ENCODE results near the gene SORCS2.

Gene SORCS2

DNA sequence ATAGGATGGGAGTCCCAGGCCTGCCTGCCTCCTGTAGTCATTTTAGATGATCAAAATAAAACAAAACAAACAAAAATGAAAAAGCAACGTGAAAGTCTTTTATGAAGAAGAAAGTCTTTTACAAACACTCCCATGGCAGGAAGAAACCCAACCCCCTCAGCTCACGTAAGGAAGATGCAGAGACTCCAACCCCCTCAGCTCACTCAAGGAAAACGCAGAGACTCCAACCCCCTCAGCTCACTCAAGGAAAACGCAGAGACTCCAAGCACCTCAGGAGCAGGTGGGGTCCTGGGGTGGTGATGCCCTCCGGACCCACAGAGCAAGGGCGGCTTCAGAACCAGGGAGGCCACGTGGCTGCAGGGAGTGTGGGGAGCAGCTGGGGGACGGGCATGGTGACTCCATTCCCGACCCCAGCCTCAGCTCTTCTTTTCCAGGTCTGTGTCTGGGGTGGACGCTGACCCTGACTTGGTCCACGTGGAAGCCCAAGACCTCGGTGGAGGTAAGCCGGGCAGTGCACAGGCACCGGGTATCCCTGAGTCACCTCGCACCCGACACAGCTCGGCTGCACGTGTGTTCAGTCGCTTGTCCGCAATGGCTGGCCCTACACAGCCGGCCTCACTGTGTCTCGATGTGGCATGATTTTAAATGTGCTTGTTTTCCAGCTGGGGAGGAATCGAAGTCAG lies 468.9 kb downstream of the SORCS2 start:
- DNase-seq, result no peak

DNA sequence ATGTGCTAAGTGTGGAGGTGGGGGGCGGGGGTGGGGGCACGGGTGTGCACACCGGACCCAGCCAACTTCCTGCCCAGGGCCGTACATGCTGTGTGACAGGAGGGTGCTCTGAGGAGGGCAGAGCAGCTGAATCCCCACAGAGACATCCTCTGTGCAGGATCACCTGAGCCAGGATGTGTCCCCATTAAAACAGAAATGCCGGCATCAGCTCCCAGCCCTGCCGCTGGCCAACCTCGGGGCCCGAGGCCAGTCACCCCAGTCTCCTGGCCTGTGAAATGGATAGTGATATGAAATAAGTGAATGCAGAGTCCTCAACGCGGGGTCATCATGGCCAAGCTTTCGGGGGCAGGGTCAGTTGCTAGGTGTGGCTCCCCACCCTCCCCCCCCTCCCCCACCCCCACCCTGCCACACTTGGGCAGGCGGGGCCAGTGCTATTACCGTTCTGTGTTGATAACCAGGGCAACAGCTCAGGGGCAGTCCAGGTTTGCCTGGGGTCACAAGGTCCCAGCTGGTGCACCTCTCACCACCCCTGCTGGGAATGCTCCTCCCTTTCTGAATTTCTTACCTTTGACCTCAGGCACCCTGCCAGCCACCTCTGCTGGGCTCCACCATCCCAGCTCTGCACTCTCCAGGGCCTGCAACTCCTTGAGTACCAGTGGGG lies 469.6 kb downstream of the SORCS2 start:
- no peak for DNase-seq

DNA sequence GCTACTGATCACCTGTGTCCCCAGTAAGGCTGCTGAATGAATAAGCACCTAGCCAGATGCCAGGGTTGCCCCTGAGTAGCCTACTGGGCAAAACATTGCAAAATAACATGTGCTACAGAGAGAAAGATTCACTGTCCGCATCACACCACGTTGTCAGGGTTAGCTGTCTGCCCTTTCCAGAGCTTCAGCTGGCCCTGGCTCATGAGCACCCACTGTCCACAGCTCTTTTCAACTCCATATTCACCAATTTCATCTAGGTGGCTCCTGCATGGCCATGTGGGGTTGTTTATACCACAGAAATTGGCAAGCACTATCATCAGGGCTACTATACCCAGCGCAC lies 470.1 kb downstream of the SORCS2 start:
- no peak for DNase-seq

DNA sequence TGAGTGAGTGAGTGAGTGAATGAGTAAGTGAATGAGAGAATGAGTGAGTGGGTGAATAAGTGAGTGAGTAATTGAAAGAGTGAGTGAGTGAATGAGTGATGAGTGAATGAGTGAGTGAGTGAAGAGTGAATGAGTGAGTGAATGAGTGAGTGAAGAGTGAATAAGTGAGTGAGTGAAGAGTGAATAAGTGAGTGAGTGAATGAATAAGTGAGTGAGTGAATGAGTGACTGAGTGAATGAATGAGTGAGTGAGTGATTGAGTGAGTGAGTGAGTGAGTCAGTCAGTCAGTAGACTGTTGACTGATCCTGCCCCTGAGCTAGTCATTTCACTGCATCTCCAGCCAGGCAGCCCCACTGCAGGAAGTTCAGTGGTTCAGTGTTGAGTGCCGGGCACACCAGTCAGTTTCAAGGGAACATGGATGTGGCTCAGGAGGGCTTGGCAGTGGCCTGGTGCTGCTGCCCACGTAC lies 470.8 kb downstream of the SORCS2 start:
- no peak for DNase-seq

DNA sequence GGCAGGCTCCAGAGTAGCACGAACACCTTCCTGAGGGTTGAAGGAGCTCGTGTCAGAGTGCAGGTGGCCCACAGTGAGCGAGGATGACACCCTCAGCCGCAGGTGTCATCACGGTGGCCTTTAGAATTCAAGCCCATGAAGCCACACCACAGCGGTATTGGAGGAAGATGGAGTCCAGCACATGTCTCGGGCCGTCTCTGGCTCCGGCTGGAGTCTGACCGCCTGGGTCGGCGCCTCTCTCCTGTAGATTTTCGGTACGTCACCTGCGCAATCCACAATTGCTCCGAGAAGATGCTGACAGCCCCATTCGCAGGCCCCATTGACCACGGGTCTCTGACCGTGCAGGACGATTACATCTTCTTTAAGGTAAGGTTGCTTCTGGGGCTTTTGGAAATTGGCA lies 471.8 kb downstream of the SORCS2 start:
- DNase-seq, result no peak

DNA sequence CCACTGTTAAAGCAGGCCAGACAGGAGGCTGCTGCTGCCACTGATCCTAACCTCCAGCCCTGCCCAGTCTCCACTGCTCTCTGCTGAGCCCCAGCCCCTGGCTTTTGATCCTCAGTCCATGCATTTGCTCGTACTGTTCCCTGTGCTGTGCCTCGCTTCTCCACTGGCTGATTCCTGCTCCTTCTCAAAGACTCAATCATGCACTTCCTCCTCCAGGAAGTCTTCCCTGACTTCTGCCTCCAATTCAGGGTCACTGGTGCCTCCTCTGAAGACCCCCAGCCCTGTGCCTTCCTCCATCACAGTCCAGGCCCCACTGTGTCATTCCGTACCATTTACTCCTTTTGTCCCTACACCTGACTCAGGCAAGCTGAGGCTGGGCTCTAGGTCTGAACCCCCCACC lies 473.0 kb downstream of the SORCS2 start:
- no peak for DNase-seq

DNA sequence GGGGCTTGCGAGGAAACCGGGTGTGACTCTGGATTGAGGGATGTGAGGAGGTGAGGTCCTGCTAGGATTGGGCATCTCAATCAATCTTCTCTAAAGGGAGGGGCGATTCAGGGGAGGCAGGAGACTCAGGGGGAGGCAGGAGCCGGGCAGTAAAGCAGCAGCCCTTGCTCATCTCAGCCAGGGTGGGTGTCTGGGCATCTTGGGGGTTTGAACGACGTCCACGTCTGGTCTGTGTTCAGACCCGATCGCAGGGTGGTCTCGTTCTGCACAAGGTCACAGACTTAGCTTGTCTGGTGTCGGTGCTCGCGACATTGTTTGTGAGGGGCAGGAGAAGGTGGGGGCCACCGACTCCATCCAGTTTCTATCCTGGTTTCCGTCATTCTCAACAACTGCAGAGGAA lies 473.7 kb downstream of the SORCS2 start:
- DNase-seq, result no peak

DNA sequence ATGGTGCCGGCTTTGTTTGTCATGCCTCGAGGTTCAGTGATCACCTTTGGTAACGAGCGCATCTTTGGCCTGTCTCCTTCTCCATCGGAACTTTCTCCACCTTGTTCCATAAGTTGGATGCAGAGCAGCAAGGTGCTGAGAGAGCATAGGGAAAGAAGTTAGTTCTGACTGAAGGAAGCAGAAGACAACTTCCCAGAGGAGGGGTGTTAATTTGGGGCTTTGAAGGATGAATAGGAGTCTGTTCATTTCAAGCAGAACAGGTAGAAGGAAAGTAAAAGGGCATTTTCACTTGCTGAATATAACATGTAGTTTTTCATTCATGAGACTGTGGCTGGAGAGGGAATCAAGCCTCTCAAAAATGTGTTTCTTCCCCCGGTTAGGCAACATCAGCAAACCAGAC lies 474.4 kb downstream of the SORCS2 start:
- no peak for DNase-seq

DNA sequence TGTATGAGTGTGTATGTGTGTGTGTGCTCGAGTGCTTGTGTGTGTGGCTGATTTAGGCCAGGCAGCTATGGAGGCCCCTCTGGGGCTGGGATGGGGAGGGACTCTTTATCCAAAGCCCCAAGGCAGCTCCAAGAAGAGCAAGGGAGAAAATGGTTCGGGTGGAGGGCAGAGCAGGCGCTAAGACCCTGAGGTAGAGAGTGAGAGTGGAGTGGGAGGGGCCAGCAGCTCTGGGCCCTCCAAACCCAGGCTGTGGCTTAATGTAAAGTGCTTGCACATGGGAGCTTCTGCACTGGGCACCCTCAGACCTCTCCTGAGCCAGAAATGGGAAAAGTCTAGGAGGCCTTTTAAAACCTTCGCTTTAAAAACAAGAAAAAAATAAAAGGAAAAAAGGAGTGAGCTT lies 475.9 kb downstream of the SORCS2 start:
- DNase-seq, result no peak

DNA sequence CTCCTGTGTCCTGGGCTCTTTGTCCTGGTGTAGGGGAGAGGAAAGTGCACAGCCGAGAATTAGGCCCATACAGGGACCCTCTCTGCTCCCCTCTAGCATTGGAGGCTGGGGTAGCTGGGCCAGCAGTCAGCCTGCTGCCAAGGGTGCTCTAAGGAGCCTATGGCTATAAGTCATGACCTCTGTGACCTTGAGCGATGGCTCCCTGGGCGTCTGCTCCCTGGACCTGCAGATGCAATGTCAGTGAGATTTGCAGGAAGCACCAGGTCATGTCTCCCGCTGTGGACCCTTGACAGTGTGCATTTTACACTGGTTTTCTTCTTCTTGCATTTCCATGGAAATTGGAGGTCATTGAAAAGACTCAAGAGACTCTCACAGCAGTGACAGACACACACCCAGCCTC lies 476.5 kb downstream of the SORCS2 start:
- DNase-seq, result no peak

DNA sequence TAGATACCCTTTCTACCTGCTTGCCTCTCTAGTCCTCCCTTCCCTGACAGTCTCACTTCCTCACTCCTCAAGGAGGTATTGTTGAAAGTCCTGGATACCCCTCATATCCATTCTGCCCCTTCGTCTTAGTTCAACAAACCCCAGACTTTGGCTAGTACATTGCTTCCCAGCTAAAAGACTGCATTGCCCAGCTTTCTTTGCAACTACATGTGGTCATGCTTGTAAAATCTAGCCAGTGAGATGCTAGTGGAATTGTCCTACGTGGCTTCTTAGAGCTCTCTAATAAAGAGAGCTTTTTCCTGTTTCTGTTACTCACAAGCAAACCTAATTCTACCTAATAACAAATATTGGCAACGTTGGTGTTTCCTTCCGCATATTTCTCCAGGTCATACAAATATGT lies 480.3 kb downstream of the SORCS2 start:
- no peak for DNase-seq

DNA sequence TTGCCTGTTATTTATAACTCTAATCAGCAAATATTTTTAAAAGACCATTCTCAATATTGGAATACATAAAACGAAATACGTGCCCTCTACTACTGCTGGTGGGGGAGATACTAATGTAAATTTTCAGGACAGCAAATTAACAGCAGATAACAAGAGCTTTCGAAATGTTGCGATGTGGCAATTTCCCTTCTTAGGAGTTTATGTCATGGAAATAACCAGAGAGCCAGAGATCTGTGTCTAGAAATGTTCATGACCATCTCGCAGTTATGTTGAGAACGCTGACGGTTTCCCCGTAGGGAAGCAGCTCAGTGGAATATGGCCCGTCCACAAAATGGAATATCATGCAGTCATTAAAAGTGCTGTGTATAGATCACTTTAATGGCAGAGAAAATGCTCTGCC lies 480.8 kb downstream of the SORCS2 start:
- no peak for DNase-seq

DNA sequence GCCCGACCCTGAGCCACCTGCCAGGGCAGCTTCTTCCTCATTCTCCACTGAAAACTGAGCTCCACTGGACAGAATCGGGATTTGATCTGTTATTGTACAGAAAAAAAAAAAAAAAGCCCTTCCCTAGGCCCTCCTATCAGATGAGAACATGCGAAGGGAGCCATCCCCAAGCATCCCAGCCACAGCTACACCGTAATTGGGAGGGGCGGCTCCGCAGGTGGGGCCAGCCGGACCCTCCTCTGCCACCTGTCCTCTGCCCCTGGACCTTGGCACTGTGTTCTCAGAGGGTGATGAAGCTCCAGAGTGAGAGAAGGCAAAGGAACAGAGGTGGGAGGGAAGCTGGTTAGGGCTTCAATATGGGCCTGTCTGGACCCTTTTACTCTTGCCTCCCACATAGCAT lies 482.4 kb downstream of the SORCS2 start:
- DNase-seq, result no peak

DNA sequence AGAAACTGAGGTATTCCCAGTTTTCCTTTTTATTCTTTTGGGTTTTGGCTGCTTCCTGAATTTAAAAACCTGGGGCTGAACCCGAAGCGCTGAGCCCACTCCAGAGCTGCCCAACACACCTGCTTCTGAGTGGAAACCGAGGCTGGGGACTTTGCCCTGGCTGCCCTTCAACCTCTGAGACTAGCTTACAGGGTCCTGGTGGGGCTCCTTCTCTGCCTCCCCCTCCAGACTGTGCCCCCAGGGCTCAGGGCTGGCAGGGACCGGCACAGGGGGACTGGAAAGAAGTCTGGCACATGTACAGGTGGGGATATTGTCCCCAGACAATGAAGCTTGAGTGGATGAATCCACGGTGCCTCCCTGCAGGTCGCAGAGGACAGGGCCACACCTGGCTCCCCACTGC lies 482.8 kb downstream of the SORCS2 start:
- DNase-seq, result no peak

DNA sequence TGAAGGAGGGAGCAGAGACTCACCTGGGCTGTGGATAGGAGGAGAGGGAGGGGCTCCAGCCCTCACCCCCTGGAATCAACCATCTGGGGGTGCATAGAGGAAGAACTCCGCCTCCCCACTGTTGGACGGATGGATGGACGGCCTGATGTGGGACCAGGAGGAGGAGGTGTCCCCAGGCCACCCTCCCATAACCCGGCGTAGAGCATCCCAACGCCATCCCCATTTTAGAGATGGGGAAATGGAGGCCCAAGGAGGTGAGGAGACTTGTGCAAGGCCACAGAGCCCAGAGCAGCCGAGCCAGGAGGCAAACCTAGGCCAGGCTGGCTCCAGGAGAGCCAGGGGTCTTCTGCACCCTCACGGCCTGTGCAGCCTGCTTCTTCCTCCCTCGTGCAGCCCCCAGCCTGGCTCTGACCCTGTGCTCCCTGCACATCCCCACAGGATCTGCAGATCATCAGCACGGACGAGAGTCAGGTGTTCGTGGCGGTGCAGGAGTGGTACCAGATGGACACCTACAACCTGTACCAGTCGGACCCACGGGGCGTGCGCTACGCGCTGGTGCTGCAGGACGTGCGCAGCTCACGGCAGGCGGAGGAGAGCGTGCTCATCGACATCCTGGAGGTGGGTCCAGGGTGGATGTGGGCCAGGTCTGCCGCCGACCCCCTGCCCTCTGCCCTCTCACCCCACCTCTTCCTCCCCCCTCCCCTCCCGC lies 483.4 kb downstream of the SORCS2 start:
- DNase-seq, result no peak

DNA sequence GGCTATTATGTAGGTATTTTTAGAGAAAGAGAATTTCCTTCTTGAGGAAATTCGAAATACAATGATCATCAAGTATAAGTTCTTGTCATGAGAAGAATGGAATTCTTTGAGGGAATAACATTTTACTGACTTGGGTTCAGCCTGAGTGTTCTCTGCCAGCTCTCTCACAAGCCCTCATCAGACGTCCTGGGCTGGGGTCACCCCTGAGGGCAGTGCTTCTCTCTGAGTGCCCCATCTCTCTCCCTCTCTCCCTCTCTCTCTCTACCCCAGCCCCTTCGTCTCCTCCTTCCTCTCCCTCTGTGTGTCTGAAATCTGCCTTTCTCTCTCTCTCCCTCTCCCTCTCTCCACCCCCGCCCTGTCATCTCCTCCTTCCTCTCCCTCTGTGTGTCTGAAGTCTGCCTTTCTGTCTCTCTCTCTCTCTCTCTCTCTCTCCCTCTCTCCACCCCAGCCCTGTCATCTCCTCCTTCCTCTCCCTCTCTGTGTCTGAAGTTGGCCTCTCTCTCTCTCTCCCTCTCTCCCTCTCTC lies 484.1 kb downstream of the SORCS2 start:
- no peak for DNase-seq

DNA sequence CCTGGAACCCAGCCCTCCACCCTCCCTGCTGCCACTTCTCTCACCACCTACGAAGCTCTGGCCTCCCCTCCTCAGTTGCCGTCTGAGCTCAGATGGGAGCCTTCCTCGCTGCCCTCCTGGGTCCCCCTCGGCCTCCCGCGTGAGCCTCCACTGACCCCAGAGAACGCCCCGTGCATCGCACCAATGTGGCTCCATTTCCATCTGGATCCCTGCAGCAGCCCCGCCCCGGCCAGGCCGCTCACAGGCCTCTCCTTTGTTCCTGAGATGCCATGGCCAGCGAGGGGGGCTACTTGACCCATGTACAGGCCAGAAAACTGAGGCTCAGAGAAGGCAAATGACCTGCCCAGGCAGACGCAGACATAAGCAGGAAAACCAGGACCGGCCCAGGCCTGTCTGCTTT lies 484.7 kb downstream of the SORCS2 start:
- DNase-seq, result no peak

DNA sequence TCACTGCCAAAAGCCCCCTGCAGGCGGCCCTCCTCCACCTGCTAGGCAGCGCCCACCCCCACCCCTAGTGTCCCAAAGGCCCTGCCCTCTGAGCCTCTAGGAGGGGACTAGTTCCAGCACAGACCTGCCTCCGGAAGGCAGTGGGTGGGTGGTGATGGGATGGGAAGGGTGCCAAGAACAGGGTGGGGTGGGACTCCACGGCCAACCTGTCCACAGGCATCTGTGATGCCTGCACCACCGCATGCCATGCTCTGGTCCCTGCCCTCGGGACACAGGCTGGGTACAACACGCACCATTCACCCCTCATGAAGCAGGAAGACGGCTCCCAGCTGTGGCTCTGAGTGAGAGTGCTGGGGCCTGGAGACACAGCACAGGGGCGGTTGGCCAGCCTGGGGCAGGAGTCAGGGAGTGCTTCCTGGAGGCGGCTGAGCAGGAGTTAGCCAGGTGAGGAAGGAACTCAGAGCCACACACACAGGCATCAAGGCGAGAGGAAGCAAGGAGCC lies 485.5 kb downstream of the SORCS2 start:
- no peak for DNase-seq

DNA sequence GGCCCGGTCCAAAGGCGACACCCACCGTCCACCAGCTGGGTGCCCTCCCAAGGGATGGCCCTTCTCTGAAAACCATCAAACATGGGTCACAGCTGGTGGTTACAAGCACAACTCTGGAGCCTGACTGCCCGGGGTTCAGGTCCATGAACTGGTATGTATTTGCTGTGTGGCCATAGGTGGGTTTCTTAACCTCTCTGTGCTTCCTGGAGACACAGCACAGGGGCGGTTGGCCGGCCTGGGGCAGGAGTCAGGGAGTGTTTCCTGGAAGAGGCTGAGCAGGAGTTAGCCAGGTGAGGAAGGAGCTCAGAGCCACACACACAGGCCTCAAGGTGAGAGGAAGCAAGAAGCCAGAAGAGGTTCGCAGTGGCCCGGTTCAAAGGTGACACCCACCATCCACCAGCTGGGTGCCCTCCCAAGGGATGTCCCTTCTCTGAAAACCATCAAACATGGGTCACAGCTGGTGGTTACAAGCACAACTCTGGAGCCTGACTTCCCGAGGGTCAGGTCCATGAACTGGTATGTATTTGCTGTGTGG lies 486.0 kb downstream of the SORCS2 start:
- no peak for DNase-seq

DNA sequence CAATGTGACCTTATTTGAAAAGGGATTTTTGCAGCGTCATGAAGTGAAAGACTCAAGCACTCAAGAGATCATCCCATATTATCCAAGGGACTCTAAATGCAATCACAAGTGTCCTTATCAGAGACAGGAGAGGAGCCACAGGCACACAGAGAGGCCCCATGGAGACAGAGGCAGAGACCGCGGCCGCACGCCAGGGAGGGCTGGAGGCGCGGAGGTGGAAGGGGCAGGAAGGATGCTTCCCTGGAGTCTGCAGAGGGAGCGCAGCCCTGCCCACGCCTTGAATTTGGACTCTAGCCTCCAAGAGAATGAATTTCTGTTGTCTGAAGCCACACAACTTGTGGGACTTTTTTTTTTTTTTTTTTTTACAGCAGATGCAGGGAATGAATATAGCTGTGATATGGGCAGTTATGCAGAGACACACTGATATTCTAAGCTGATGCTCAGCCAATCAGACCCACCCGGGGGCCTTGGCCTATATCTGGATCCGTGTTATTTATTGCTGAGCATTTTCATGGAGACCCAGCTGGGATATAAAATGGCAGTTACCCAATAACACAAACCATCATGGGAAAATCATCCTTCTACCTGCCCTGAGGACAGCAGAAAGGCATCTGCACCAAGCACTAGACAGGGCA lies 487.2 kb downstream of the SORCS2 start:
- DNase-seq, result no peak

DNA sequence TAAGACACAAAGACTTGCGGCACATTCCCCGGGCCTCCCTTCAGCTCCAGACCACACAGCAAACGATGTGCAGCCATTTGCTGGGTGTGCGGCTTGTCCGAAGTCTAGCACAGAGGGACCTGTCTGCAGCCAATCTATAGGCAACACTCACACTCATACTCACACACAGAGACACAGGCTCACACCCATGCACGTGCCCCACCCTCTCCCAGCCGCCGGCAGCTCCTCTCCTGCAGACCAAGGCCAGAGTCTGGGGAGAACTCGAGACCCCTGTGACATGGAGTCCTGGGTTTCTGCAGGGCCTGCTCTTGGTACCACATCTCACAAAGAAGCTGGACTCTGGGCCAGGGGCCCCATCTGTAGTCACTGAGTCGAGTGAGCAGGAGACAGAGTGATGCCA lies 487.8 kb downstream of the SORCS2 start:
- no peak for DNase-seq

DNA sequence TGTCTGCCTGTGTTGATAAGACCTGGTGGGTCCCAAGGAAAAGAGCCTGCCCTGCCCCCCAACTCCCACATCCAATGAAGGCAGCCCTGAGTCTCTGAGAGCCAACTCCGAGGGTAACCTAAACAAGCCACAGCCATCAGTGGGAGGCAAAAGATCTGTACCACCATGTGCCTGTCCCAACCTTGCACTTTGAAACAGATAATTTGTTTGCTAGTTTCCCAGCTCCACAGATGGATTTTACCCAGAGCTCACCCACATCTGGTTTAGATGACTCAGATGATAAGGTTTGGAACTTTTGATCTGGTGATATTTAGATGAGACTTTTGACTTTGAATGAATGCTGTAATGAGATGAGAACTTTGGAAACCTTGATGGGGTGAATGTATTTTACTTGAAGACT lies 488.4 kb downstream of the SORCS2 start:
- DNase-seq, result no peak

DNA sequence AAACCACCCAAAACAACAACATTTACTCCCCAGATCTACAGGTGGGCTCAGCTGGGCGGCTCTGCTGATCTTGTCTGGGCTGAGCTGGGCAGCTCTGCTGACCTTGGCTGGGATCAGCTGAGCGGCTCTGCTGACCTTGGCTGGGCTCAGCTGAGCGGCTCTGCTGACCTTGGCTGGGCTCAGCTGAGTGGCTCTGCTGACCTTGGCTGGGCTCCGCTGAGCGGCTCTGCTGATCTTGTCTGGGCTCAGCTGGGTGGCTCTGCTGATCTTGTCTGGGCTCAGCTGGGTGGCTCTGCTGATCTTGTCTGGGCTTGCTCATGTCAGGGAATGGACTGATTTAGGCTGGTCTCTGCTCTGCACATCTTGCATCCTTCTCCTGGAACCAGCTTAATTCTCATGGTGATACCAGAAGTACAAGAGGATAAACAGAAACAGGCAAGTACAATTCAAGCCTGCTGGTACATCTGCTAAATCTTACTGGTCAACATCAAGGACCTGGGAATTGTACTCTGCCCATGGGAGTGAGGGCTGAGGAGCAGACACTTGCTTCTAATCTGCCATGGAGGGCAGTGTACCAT lies 490.9 kb downstream of the SORCS2 start:
- no peak for DNase-seq
